Measurements from ENCODE around the gene ADAR.

- TF ChIP-seq CTCF (conservative IDR thresholded peaks at IDR 0.05; ENCODE audit: low read depth in 2 of 2) (no peak), JUNB (IDR thresholded peaks at IDR 0.05; ENCODE audit: unreplicated experiment) (no peak)
Observed at GRCh38 chr1:154550070-154550469, 57.9 kb downstream of the ADAR start.

All from GM23338 (cell line).